Keratinocyte (primary cell): Measurements from ENCODE around the gene PANK1. TPM values are rescaled to one million over a fixed set of nuclear protein-coding genes. Genes with fewer than 3 reads are reported as not detected.

Experiments used
- DNase-seq: peaks from one replicate; pipeline ENCODE4 v3.0.0-alpha.2; 2011; ENCODE audit warnings: low read depth, missing footprints, low spot score
- FAIRE-seq: peaks from 2 replicates; lab custom pipeline; 2011; peaks lifted over from hg19 to GRCh38; lab: Jason Lieb, UNC
- H2AFZ ChIP-seq: 2 replicates; pipeline ENCODE4 v1.6.0; 2012; ENCODE audit warnings: low read length, control low read depth, inconsistent platforms; ENCODE audit not compliant: control insufficient read depth
- H3K27ac ChIP-seq: 2 replicates; pipeline ENCODE4 v1.5.1; 2011; ENCODE audit warnings: low read length; ENCODE audit not compliant: control insufficient read depth, insufficient read depth
- H3K27me3 ChIP-seq: 3 replicates; pipeline ENCODE4 v1.6.0; 2011; ENCODE audit warnings: low read length; ENCODE audit not compliant: control insufficient read depth, insufficient read depth; ENCODE audit errors: extremely low read depth
- H3K36me3 ChIP-seq, 2 experiments: 2 replicates in 1 of 2; 3 replicates in 1 of 2; pipeline ENCODE4 v1.5.1; 2011; ENCODE audit warnings: low read length in 2 of 2, mild to moderate bottlenecking in 1 of 2; ENCODE audit not compliant: control insufficient read depth in 2 of 2, insufficient read depth in 2 of 2; ENCODE audit errors: extremely low read depth in 1 of 2
- H3K4me1 ChIP-seq: 3 replicates; pipeline ENCODE4 v1.5.1; 2011; ENCODE audit warnings: low read length; ENCODE audit not compliant: control insufficient read depth, insufficient read depth; ENCODE audit errors: extremely low read depth
- H3K4me2 ChIP-seq: 3 replicates; pipeline ENCODE4 v1.6.0; 2011; ENCODE audit warnings: low read depth, low read length; ENCODE audit not compliant: control insufficient read depth, insufficient read depth; ENCODE audit errors: extremely low read depth
- H3K4me3 ChIP-seq, 3 experiments: fragments of 200-600 bp in 1 of 3; sonication (generic) in 1 of 3; 2 replicates in 2 of 3; 3 replicates in 1 of 3; pipeline ENCODE4 v1.5.1; 2011 to 2016; ENCODE audit warnings: low read length in 3 of 3, mild to moderate bottlenecking in 3 of 3, control low read depth in 2 of 3, inconsistent platforms in 1 of 3, low read depth in 1 of 3, mixed read lengths in 1 of 3, mixed run types in 1 of 3, moderate library complexity in 1 of 3; ENCODE audit not compliant: control insufficient read depth in 2 of 3, insufficient read depth in 2 of 3; ENCODE audit errors: extremely low read depth in 1 of 3
- H3K79me2 ChIP-seq: 2 replicates; pipeline ENCODE4 v1.6.0; 2012; ENCODE audit warnings: low read length; ENCODE audit not compliant: control insufficient read depth, insufficient read depth
- H3K9ac ChIP-seq: 3 replicates; pipeline ENCODE4 v1.6.0; 2011; ENCODE audit warnings: low read length; ENCODE audit not compliant: control insufficient read depth, insufficient read depth; ENCODE audit errors: extremely low read depth
- H3K9me1 ChIP-seq: 3 replicates; pipeline ENCODE4 v1.6.0; 2011; ENCODE audit warnings: low read length; ENCODE audit not compliant: control insufficient read depth, insufficient read depth; ENCODE audit errors: extremely low read depth
- H3K9me3 ChIP-seq: 2 replicates; pipeline ENCODE4 v1.5.1; 2012; ENCODE audit warnings: low read depth, low read length; ENCODE audit not compliant: control insufficient read depth
- H4K20me1 ChIP-seq: 3 replicates; pipeline ENCODE4 v1.6.0; 2011; ENCODE audit warnings: low read length; ENCODE audit not compliant: control insufficient read depth, insufficient read depth; ENCODE audit errors: extremely low read depth
- EZH2 ChIP-seq: IDR thresholded peaks from one replicate; pipeline ENCODE4 v1.6.1; 2012; ENCODE audit warnings: inconsistent platforms, mild to moderate bottlenecking, low read length, moderate library complexity
- dilution Hi-C: fragments of 300-500 bp; cut with MboI; formaldehyde crosslinking; loops from one replicate; pipeline ENCODE4 v1.7.0; 2020; ENCODE audit warnings: low sequenced_read_pairs; ENCODE audit not compliant: extremely low pct_ligation_motif_present
- polyA plus RNA-seq, 5 experiments: library from polyadenylated mRNA; depleted of rRNA in 3 of 5; stranded (reverse) in 3 of 5; stranded (forward) in 1 of 5; unstranded in 1 of 5; fragments of >200 nt; gene quantifications; 1 replicate in 1 of 5; 2 replicates in 3 of 5; 3 replicates in 1 of 5; pipeline versions ENCODE4 v1.2.1 to v1.2.3, GENCODE V29; 2011 to 2012; ENCODE audit warnings: missing spikeins in 2 of 5, low read depth in 1 of 5, low replicate concordance in 1 of 5
- TF ChIP-seq, protein P1 (sequence below), 3 experiments: IDR thresholded peaks in 1 of 3; conservative IDR thresholded peaks in 1 of 3; optimal IDR thresholded peaks in 1 of 3; 2 replicates in 2 of 3; 3 replicates in 1 of 3; pipeline versions ENCODE3 to v1.5.1; 2011; ENCODE audit warnings: low read length in 3 of 3, mild to moderate bottlenecking in 3 of 3, moderate library complexity in 2 of 3, control low read depth in 1 of 3, inconsistent platforms in 1 of 3; ENCODE audit not compliant: insufficient read depth in 2 of 3; ENCODE audit errors: extremely low read depth in 1 of 3

Gene PANK1
- polyA plus RNA-seq, 1 donor (not counting 4 experiments of a cell fraction or from before 2014, with no cell fraction given), result 9.5 TPM

DNA sequence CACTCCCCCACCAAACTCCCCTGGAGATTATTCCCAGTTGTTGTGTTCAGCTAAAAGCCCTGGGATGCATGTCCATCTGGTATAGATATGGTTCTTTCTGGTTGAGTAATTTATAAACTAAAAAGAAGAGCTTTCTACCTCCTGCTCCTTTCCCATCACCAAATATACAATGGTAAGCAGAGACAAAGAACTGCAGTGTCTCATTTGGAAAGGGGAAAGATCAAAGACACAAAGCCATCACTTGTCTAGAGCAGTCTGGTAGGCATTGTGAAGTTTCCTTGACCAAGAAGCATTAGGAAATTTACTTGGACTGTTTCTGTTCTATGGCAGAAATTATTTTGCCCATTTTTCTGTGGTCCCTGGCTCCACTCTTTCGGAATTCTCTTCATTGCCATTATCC lies 24.9 kb upstream of the PANK1 start:
- no peak overlapping the region for H3K9ac ChIP-seq
- dilution Hi-C loops, result no loop called here
- H3K4me2 ChIP-seq, result no peak overlapping the region
- FAIRE-seq (no peak), DNase-seq (no peak)
- no peaks in the 10 kb centered on the region for H4K20me1 ChIP-seq
- no peak overlapping the region for H2AFZ ChIP-seq
- H3K79me2 ChIP-seq, result no peaks in the 10 kb centered on the region
- no peaks in the 10 kb centered on the region for H3K36me3 ChIP-seq
- no peak overlapping the region for H3K27ac ChIP-seq
- peaks cover 2% of the 10 kb centered on the region for H3K9me1 ChIP-seq
- H3K4me3 ChIP-seq, result no peak overlapping the region
- H3K9me3 ChIP-seq, result no peaks in the 10 kb centered on the region
- TF ChIP-seq EZH2, result no peak
- TF ChIP-seq, protein P1, sequence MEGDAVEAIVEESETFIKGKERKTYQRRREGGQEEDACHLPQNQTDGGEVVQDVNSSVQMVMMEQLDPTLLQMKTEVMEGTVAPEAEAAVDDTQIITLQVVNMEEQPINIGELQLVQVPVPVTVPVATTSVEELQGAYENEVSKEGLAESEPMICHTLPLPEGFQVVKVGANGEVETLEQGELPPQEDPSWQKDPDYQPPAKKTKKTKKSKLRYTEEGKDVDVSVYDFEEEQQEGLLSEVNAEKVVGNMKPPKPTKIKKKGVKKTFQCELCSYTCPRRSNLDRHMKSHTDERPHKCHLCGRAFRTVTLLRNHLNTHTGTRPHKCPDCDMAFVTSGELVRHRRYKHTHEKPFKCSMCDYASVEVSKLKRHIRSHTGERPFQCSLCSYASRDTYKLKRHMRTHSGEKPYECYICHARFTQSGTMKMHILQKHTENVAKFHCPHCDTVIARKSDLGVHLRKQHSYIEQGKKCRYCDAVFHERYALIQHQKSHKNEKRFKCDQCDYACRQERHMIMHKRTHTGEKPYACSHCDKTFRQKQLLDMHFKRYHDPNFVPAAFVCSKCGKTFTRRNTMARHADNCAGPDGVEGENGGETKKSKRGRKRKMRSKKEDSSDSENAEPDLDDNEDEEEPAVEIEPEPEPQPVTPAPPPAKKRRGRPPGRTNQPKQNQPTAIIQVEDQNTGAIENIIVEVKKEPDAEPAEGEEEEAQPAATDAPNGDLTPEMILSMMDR (optimal IDR thresholded peaks at IDR 0.05 in 1 of 3, IDR thresholded peaks at IDR 0.05 in 1 of 3, conservative IDR thresholded peaks at IDR 0.05 in 1 of 3; ENCODE audit: extremely low read depth in 1 of 3, insufficient read depth in 2 of 3, low read length in 3 of 3), result no peak
- H3K4me1 ChIP-seq, result peaks cover 15% of the 10 kb centered on the region
- H3K27me3 ChIP-seq, result no peaks in the 10 kb centered on the region

DNA sequence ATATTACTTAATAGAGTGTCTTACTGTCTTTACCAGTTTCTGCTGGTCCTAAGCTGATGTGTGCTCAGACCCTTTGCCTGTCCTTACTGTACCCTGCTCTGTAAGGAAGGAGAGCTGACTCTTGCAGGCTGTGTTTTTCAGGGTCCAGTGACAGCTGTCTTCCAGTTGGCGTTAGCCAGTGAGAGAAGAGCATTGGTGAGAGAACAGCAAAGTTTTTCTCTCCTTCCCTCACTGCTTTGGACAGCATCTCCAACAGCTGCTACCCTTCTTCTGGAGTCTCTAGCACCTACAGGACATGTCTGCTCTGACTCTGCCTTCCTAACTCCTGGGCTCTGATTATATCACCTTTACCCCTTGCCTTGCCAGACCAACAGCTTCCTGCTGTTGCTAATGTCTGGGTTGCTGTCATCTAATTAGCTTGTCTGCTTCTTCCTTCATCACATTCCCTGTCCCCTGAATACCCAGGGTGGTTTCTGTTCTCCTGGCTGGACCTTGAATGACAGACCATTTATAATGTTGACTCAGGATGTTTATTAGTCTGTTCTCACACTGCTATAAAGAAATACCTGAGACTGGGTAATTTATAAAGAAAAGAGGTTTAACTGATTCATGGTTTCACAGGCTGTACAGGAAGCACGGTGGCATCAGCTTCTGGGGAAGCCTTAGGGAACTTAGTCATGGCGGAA lies 23.5 kb upstream of the PANK1 start:
- H3K4me2 ChIP-seq, result peak overlapping the region; percentile 2
- FAIRE-seq, result no peak
- H3K4me3 ChIP-seq, result no peak overlapping the region
- H3K9ac ChIP-seq, result no peak overlapping the region
- H3K79me2 ChIP-seq, result no peaks in the 10 kb centered on the region
- no peaks in the 10 kb centered on the region for H4K20me1 ChIP-seq
- no peak for DNase-seq
- no peaks in the 10 kb centered on the region for H3K27me3 ChIP-seq
- H3K9me3 ChIP-seq, result no peaks in the 10 kb centered on the region
- no peak overlapping the region for H3K27ac ChIP-seq
- dilution Hi-C loops, result no loop called here
- H3K9me1 ChIP-seq, result peaks cover 2% of the 10 kb centered on the region
- no peaks in the 10 kb centered on the region for H3K36me3 ChIP-seq
- peak overlapping the region; percentile 44 for H2AFZ ChIP-seq
- H3K4me1 ChIP-seq, result peaks cover 17% of the 10 kb centered on the region
- TF ChIP-seq, protein P1 (optimal IDR thresholded peaks at IDR 0.05 in 1 of 3, IDR thresholded peaks at IDR 0.05 in 1 of 3, conservative IDR thresholded peaks at IDR 0.05 in 1 of 3; ENCODE audit: extremely low read depth in 1 of 3, insufficient read depth in 2 of 3, low read length in 3 of 3), result no peak
- no peak for TF ChIP-seq EZH2
